HG03521 (cell line): ENCODE results near the gene UTY.
A peak's percentile ranks its signal among the peaks of the same experiment; 100 is the strongest.

Source experiments
- ATAC-seq: cut with Tn5 transposase; IDR thresholded peaks from one replicate; pipeline ENCODE4 v1.9.1; 2021; ENCODE audit warnings: mild to moderate bottlenecking, moderate library complexity; ENCODE audit not compliant: unreplicated experiment

The UTY gene

GRCh38 chrY:13416869-13417661 is 62.8 kb downstream of the UTY start:
- peak; percentile 71 for ATAC-seq

GRCh38 chrY:13415556-13415955 is 64.3 kb downstream of the UTY start:
- no peak for ATAC-seq

DNA sequence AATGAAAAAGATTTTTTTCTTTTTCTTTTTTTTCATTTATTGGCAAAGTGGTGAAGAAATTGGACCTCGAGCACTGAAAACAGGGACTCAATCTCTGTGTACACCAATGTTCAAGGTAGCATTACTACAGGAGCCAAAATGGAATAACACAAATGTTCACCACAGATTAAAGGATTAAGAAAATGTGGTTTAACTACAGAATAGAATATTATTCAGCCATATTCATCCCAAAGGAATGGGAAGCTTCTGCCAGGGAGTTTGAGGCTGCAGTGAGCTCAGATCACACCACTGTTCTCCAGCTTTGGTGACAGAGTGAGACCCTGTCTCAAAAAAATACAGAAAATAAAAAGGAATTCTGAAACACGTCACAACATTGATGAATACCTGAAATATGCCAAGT is 81.0 kb downstream of the UTY start:
- ATAC-seq, result no peak

- ATAC-seq, result peak; percentile 78
These were observed 98.6 kb downstream of the UTY start for GRCh38 chrY:13381110-13381683.

DNA sequence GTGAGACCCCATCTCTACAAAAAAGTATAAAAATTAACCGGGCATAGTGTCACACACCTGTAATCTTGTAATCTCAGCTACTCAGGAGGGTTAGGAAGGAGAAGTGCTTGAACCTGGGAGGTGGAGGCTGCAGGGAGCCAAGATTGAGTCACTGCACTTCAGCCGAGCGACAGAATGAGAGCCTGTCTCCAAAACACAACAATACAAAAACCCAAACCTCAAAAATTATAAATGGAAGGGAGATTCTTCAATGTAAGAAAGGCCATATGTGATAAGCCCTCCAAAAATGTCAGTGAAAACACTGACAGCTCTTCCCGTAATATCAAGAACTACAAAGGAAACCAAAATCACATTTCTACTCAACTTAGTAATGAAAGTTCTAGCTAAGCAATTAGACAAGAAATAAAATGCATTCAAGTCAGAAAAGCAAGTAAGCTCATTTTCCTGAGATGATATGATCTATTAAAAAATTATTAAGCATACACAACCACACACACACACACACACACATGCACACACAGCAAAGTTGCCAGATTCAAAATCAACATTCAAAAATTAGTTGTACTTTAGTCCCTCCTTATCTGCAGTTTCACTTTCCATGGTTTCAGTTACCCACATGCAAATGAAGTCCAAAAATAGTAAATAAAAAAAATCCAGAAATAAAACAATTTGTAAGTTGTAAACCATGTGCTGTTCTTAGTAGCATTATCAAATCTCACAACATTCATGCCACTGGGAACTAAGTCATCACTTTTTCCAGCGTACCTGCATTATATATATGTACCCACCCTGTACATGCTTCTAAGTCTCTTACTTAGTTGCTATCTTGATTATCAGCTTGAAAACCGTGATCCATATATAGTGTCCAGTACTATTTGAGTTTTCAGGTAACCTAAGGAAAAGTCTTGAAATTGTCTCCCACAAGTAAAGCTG is 108.7 kb downstream of the UTY start:
- ATAC-seq, result peak; percentile 43

- ATAC-seq, result peak; percentile 45
These were observed 109.6 kb downstream of the UTY start for GRCh38 chrY:13370245-13370644.

GRCh38 chrY:13368513-13368845 is 111.4 kb downstream of the UTY start:
- ATAC-seq, result no peak

DNA sequence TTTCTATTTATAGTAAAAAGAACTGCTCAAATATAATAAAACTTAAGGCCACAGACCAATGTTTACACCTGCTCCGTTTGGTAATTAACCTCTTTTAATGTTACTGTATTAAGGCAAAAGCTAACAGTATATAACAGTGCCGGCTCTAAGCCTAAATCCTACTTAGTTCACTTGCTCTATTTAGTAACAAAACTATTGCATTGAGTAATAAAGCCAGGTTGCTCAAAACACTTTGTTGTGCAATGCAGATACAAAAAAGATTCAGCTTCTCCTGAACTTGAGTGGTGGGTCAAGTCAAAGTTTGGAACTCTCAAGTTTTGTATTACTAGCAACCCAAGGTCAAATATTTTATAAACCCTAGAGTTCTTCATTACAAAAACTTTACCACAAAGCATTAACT is 116.2 kb downstream of the UTY start:
- no peak for ATAC-seq

DNA sequence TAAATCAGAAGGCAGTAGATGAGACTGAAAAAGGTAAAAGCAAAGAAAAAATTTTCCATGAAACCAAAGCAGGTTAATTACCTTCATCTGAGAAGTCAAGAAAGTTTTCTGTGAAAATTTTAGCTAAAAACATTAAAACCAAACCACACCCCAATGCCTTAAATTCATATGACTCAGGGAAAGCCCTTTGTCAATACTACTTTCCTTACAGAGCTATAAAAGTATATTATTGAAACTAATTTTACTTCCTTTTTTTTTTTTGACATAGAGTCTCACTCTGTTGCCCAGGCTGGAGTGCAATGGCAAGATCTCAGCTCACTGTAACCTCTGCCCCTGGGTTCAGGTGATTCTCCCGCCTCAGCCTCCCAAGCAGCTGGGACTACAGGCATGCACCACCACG is 117.2 kb downstream of the UTY start:
- no peak for ATAC-seq

DNA sequence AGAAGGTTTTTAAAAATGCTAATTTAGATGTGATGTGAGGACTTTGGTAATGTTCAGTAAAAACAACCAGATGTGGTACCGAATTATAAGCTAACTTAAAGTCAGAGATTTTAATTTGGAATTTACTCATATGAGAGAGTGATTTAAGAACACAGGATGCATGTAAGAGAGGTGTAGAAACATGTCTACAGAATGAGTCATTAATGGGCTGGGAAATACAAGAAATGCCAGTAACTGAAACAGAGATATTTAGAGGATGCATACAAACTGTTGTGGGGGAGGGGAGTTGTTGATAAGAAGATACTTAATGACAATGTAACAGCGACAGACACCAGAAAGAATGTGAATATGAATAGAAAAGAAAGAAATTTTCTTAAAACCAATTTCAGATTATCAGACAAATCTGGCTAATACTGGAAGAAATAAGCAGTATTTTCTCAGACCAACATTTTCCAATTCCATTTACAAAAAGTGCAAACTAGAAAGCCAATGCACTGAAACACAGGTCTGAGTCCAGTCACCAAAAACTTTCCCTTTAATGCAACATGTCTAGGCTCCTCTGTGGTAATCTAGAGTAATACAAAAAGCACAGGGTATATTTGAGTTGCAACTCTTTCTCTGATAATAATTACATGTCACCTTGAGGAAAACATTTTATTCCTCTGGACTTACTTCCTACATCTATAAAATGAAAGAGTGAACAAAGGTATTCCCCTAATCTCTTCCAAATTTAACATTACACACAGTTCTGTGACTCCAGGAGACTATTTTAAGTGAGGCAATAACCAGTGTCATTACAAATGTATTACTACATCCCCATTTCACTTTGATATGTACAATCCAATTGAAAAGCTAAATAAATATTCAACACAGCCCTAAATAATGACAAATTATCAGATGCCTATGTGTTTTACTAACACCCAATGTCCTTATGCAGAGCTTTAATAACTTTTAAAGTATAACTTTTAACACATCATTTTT is 117.9 kb downstream of the UTY start:
- ATAC-seq, result no peak

- no peak for ATAC-seq
These were observed 128.4 kb downstream of the UTY start for GRCh38 chrY:13351443-13351842.

- no peak for ATAC-seq
These were observed 132.7 kb downstream of the UTY start for GRCh38 chrY:13347106-13347505.

DNA sequence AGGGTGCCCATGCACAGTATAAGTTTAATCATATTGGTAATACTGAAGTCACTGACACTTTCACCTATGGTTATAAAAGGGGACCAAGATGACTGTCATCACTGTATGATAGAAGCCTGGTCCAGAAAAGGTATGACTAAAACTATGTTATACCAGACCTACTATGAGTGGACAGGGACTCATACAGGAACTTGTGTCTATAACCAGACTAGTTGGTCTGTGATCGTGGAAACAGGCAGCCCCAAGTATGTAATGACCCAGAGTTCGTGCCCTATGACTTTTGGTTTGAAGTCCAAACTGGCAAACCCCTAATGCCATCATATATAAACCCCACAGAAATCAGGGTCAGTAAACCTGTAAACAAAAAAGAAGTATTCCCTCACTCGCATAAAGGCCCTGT is 134.3 kb downstream of the UTY start:
- no peak for ATAC-seq

- ATAC-seq, result peak; percentile 74
These were observed 136.4 kb downstream of the UTY start for GRCh38 chrY:13343307-13343946.

GRCh38 chrY:13339939-13340338 is 139.9 kb downstream of the UTY start:
- no peak for ATAC-seq

DNA sequence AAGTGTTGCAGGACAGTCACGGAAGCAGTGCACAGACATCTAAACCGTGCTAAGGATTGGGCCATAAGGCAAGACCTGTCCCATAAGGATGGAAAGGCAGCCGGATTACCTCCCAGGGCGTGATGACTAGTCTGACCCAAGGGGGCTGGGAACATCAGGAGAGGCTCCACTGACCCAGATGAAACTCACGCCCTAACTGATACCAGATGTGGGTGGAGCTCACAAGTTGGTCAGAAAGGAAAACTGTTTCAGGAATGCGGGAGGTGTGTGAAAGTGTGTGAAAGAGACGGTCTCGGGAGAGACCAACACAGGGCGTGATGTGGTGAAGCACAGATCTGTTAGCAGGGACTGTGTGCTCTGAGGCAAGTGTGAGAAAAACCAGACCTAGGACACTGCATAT is 140.5 kb downstream of the UTY start:
- no peak for ATAC-seq

DNA sequence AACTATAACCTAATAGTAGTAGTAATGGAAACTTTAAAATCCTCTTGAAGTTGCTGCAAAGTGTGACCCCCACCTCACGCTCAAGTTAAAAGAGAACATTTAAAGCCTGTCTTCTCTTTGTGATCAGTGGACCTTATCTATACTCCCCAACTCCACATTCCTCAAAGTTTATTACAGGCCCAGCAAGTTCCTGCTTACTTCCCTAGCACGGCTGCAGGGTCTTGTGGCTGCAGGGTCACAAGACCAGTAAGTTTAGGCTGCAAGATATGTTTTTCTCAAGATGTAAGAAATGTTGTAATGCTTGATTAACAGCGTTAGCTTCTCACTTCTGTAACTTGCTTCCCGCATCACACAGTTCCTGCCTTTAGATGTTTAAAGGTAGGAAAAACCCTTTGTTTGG is 141.1 kb downstream of the UTY start:
- ATAC-seq, result no peak

GRCh38 chrY:13337934-13338333 is 141.9 kb downstream of the UTY start:
- no peak for ATAC-seq

DNA sequence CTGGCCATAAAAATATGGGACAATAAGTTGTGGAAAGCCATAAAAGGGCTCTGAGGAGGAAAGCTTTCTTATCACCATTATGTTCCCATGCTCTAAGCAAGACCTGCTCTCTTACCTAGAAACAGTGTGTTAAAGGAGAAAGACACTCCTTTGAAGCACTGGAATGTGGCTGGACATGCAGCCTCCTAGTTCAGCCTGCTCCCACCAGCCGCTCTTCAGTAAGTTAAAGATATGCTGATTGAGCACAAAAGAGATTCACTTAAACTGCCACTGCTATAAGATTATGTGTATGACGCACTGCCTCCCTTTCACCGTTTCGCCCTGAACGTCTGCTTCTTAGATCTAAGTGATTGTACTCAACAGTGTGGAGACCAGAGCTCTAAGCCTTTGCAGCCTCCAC is 146.0 kb downstream of the UTY start:
- no peak for ATAC-seq

DNA sequence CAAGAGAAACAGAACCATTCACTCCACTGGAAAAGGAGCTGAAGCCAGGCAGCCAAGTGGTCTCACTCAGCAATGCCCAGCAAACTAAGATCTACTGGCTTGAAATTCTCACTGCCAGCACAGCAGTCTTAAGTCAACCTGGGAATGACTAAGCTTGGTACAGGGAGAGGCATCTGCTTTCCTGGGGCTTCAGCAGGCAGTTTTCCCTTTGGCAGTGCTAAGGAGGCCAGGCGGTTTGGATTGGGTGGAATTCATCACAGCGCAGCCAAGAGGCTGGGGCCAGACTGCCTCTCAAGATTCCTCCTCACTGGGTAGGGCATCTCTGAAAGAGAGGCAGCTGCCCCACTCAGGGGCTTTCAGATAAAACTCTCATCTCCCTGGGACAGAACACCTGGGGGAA is 149.2 kb downstream of the UTY start:
- ATAC-seq, result no peak
